ENCODE results near the gene IL10RB.

- TF ChIP-seq, protein P1, sequence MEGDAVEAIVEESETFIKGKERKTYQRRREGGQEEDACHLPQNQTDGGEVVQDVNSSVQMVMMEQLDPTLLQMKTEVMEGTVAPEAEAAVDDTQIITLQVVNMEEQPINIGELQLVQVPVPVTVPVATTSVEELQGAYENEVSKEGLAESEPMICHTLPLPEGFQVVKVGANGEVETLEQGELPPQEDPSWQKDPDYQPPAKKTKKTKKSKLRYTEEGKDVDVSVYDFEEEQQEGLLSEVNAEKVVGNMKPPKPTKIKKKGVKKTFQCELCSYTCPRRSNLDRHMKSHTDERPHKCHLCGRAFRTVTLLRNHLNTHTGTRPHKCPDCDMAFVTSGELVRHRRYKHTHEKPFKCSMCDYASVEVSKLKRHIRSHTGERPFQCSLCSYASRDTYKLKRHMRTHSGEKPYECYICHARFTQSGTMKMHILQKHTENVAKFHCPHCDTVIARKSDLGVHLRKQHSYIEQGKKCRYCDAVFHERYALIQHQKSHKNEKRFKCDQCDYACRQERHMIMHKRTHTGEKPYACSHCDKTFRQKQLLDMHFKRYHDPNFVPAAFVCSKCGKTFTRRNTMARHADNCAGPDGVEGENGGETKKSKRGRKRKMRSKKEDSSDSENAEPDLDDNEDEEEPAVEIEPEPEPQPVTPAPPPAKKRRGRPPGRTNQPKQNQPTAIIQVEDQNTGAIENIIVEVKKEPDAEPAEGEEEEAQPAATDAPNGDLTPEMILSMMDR (IDR thresholded peaks at IDR 0.05): no peak
- no peak for TF ChIP-seq POLR2A (IDR thresholded peaks at IDR 0.05)
Measured at GRCh38 chr21:33247599-33247998, 18.6 kb upstream of the IL10RB start.
